HTR-8/SVneo (cell line): ENCODE results near the gene COL13A1.

Source experiments
- DNase-seq: peaks from one replicate; pipeline ENCODE4 v3.0.0; 2011; ENCODE audit warnings: low spot score, mixed read lengths; ENCODE audit not compliant: insufficient read length
- FAIRE-seq: peaks from 2 replicates; lab custom pipeline; 2011; peaks lifted over from hg19 to GRCh38; lab: Jason Lieb, UNC

COL13A1 gene

DNA sequence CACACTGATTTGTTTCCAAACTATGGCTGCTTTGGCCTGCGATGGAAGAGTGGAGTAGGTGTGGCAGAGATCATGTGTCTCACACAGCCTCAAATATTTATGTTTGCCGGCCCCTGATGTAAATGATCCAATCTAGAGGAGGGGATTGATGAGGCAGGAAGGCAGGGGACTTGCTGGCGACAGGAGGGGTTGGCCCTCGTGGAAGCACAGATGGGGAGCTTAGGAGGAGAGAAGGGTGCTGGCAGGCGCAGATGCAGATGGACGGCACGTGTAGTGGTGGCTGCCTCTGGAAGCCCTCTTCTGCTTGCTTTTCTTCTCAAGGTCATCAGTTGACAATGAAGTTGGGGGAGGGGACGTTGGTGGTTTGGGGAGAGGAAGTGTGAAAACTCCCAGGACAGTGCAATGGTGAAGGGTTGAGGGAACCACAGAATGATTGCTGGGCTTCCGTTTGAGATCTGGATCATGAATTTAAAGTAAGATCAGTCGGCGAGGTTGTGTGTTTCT is 15.4 kb downstream of the COL13A1 start:
- no peak for DNase-seq
- no peak for FAIRE-seq

DNA sequence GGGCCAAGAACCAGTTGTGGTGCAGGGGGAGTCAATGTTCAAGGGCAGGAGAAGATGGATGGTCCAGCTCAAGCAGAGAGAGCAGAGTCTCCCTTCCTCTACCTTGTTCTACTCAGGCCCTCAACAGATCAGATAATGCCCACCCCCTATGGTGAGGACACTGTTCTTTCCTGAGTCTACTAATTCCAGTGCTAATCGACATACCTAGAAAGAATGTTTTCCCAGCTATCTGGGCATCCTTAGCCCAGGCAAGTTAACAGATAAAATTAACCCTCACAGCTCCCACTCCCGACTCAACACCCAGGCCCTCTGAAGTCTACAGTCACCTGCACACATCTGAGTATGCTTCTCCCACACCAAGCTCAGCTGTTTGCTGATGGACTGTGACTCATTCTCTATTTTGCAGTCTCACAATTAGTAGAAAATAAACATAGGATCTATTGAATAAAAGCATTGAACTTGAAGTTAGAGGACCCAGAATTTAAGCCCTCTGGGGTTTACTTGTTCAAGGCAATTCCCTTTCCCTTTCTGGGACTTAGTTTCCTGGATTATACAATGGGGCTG is 17.1 kb downstream of the COL13A1 start:
- no peak for FAIRE-seq
- no peak for DNase-seq

- DNase-seq (peak; percentile 53), FAIRE-seq (peak; percentile 40)
Observed at GRCh38 chr10:69819716-69820506, 18.2 kb downstream of the COL13A1 start.

DNA sequence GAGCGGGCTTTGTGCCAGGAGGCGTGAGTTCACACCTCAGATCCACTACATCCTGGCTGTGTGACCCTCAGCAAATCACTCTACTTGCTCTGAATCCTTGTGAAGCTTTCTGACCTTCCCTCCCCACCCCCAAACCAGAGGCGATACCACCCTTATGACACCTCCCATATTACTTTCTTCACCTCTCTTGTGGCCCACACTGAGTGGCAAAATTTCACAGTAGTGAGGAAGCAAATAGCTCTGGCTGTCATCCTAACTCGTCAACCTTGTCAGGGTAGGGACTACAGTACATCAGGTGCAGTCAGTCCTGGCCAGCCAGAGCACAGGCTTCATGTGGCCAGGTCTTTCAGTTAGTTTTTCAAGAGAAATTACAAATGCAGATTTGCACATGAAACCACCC is 19.1 kb downstream of the COL13A1 start:
- FAIRE-seq (no peak), DNase-seq (no peak)

DNA sequence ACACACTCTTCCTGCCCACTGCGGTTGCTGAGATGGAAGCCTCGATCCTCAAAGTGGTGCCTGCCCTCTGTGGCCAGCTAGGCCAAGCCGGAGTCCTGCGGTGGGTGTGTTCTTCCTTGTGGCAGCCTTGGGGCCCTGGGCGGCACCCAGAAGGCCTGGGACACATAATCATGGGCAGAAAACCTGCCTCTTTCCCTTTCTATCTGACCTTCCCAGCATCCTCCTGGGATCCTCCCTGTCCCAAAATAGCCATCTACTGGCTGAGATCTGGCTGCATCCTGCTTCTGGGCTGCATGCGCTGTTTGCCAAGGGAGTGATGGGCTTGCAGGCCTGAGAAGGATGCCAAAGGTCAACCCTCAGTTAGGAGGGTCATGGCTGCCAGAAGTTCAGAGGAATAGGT is 23.9 kb downstream of the COL13A1 start:
- no peak for FAIRE-seq
- no peak for DNase-seq

- DNase-seq (no peak), FAIRE-seq (no peak)
Observed at GRCh38 chr10:69826094-69826493, 24.4 kb downstream of the COL13A1 start.

- DNase-seq: no peak
- FAIRE-seq: no peak
Observed at GRCh38 chr10:69826789-69827554, 25.3 kb downstream of the COL13A1 start.

- DNase-seq (no peak), FAIRE-seq (no peak)
Observed at GRCh38 chr10:69828144-69828870, 26.6 kb downstream of the COL13A1 start.

DNA sequence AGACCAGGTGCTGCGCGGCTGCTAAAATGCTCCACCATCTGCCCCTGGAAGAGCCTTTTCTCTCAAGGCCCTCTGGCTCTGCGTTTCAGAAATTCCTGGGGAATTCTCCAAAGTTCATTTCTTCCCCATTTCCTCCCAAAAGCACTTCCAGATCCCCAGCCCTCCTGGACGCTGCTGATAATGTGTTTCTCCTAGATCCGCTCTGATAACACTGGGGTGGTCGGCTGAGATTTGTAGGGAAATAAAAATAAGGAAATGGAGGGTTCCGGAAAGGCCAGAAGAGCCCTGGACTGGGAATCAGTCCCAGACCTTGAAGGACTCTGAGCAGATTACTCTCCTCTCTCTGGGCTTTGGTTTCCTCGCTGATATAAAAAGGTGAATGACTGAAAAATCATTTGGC is 28.1 kb downstream of the COL13A1 start:
- no peak for FAIRE-seq
- no peak for DNase-seq

DNA sequence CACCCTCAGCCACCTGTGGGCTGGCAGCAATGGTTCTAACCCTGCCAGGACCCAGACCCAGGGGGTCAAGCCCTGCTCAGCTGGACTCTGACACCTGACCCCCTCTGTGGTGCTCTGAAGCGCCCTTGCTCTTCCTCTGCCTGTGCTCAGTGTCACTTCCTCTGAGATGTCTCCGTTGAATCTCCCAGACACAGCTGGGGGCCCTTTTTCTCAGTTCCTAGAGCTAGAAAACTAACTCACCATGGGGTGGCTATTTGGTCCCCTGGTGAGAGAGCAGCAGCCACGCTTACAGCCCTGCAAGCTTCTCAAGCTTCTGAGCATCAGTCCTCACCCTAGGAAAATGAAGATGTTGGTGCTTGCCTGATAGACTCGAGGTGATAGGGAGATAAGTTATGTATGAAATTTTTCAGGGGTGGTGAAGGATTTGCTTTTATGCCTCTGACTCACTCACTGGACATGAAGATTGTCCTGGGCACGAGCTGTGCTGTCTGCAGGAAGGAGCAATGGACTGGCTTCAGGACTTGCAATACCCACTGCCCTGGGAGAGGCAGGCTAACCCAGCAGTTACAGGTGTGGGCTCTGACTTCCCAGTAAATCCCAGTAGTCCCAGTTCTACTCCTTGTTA is 29.6 kb downstream of the COL13A1 start:
- FAIRE-seq: no peak
- no peak for DNase-seq

DNA sequence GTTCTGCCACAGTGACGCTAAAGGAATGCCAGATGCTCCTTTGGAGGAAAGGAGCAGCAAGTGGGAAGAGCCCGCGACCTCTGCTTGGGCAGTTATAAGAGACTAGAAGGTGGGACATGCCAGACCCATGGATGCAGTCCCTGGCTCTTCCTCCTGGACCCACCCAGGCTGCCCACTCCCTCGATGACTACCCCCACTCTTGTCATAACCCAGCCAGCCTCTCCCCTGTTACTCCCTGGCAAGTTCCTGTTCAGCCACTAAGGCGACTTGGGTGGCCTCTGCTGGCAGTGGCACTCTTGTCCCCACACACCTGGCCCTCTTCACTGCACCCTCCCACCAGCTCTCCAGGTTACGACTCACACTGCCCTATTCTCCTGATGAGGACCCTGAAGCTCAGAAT is 33.5 kb downstream of the COL13A1 start:
- DNase-seq: no peak
- FAIRE-seq: no peak

DNA sequence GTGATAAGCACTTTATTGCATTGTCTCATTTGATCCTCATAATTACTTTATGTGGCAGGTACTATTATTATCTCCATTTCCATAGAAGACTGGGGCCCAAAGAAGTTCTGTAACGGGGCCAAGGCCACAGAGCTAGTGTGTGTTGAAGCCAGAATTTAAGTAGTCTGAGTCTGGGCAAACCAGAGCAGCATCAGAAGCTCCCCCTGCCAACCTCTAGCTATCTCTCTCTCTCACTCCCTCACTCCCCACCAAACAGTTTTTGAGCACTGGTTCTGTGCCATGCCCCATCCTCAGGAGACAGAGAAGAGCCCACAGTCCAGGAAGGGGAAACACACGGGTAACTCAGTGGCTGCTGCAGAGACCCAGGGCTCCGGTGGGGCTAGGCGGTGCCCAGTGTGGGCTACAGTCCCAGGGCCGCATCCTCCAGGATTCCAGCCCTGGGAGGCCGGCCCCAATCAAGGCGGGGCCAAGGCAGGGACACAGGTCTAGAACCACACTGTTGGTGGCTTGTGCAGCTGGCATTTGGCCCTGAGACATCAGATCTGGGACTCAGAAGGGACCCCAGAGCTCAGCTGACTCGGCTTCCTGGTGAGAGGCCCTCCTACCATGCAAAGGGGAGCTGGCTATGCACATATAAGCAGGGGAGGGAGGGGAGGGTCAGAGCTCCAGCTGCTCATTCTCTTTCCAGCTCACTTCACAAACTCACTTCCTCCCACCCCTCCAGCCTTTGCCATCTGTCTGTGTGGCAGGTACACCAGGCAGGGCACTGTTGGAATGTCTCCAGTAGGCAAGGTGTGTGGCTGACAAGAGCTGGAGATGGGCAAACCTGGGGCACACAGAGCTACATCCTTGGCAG is 34.4 kb downstream of the COL13A1 start:
- FAIRE-seq (no peak), DNase-seq (no peak)

- FAIRE-seq (no peak), DNase-seq (no peak)
Observed at GRCh38 chr10:69836731-69837030, 35.0 kb downstream of the COL13A1 start.

- FAIRE-seq (no peak), DNase-seq (no peak)
Observed at GRCh38 chr10:69837261-69837660, 35.6 kb downstream of the COL13A1 start.

DNA sequence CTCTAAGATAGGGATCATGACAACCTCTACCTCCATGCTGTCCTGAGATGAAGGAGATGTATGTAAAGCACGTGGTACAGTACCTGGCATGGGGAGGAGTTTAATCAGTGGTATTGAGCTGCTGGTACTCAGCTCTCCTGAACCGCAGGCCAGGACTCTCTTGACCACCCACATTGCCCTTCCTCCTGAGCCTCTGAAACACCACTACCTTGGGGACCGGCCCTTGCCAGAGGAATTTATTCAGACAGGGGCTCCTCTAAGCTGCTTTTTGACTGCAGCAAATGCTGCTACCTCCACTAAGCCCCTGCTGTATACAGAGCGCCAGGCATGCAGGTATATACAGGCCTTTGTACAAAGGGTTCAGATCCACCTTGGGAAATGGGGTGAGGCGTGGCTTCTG is 36.7 kb downstream of the COL13A1 start:
- FAIRE-seq (no peak), DNase-seq (no peak)

- FAIRE-seq (peak; percentile 72), DNase-seq (peak; percentile 67)
Observed at GRCh38 chr10:69838853-69839252, 37.1 kb downstream of the COL13A1 start.

DNA sequence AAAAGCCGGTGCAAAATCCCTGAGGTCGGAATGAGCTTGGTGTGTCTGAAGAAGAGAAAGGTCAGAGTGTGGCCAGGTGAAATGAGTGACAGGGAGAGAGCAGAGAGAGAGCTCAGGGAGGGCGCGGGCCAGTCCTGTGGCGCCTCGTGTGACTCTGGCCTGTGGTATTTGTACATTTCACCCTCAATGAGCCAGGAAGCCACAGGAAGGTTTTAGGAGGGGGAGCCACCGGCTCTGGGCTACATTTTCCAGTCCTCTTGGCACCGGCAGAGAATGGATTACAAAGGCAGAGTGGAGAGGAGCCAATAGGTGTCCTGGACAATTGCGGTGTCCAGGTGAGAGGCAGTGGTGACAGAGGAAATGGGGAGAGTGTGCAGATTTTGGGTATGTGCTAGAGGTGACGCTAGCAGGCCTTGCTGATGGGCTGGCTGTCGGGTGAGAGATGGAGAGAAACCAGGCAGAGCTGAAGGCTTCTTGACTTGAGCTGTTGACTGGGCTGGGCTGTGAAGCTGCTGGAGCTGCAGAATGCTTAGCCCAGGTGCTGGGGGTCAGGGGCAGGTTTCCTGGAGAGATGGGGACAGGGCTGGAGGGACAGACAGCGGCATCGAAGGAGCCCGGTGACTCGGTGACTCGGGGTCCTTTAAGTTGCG is 38.1 kb downstream of the COL13A1 start:
- no peak for FAIRE-seq

GRCh38 chr10:69840773-69841172 is 39.1 kb downstream of the COL13A1 start:
- FAIRE-seq (no peak), DNase-seq (no peak)

More for the DNA sequence above, 38.1 kb downstream of the COL13A1 start:
- DNase-seq: peak; percentile 76

DNA sequence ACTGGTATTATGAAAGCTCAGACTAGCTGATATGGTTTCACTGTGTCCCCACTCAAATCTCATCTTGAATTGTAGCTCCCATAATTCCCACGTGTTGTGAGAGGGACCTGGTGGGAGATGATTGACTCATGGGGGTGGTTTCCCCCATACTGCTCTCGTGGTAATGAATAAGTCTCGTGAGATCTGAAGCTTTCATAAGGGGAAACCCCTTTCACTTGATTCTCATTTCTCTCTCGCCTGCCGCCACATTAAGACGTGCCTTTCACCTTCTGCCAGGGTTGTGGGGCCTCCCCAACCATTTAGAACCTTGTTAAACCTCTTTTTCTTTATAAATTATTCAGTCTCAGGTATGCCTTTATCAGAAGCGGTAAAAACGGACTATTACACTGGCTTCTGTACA is 40.3 kb downstream of the COL13A1 start:
- FAIRE-seq: no peak
- no peak for DNase-seq
